Stimulated activated CD8-positive, alpha-beta memory T cell treated with anti-CD3 and anti-CD28 coated beads, Interleukin-4, amount 100 ng/mL, for 4 hours (primary cell): ENCODE results near the gene FGF12.

ENCODE experiments used
- DNase-seq, 2 donors: peaks; one replicate each; pipeline ENCODE4 v3.0.0-alpha.2; 2020; ENCODE audit warnings: low read depth in 2 of 2, low spot score in 1 of 2

The FGF12 gene

GRCh38 chr3:192365571-192365970, 361.8 kb downstream of the FGF12 start:
- no peak for DNase-seq

GRCh38 chr3:192364316-192364715, 363.0 kb downstream of the FGF12 start:
- no peak for DNase-seq

- no peak for DNase-seq
These were observed 372.7 kb downstream of the FGF12 start for GRCh38 chr3:192354687-192355086.

- no peak for DNase-seq
These were observed 375.2 kb downstream of the FGF12 start for GRCh38 chr3:192352142-192352541.

GRCh38 chr3:192351441-192351840, 375.9 kb downstream of the FGF12 start:
- no peak for DNase-seq

- no peak for DNase-seq
These were observed 387.3 kb downstream of the FGF12 start for GRCh38 chr3:192340031-192340430.

GRCh38 chr3:192339214-192339613, 388.1 kb downstream of the FGF12 start:
- DNase-seq, result no peak

- no peak for DNase-seq
These were observed 391.1 kb downstream of the FGF12 start for GRCh38 chr3:192336286-192336685.

GRCh38 chr3:192332386-192333291, 394.7 kb downstream of the FGF12 start:
- DNase-seq, result no peak

GRCh38 chr3:192331749-192332385, 395.5 kb downstream of the FGF12 start:
- no peak for DNase-seq

- no peak for DNase-seq
These were observed 400.7 kb downstream of the FGF12 start for GRCh38 chr3:192326656-192327055.

GRCh38 chr3:192317564-192317963, 409.8 kb downstream of the FGF12 start:
- DNase-seq, result no peak

- DNase-seq, result no peak
These were observed 413.7 kb downstream of the FGF12 start for GRCh38 chr3:192313605-192314004.

- no peak for DNase-seq
These were observed 419.7 kb downstream of the FGF12 start for GRCh38 chr3:192307631-192308030.

- no peak for DNase-seq
These were observed 424.1 kb downstream of the FGF12 start for GRCh38 chr3:192303235-192303634.

GRCh38 chr3:192302721-192303120, 424.6 kb downstream of the FGF12 start:
- DNase-seq, result no peak

- DNase-seq, result no peak
These were observed 427.4 kb downstream of the FGF12 start for GRCh38 chr3:192299921-192300320.

GRCh38 chr3:192296845-192297244, 430.5 kb downstream of the FGF12 start:
- no peak for DNase-seq

GRCh38 chr3:192284443-192285072, 442.8 kb downstream of the FGF12 start:
- DNase-seq, result no peak

GRCh38 chr3:192281207-192281880, 446.0 kb downstream of the FGF12 start:
- no peak for DNase-seq

- no peak for DNase-seq
These were observed 447.7 kb downstream of the FGF12 start for GRCh38 chr3:192279664-192280063.
